GM18508 (cell line): ENCODE results near the gene LARGE1.
A peak's percentile ranks its signal among the peaks of the same experiment; 100 is the strongest.
"Not testable (repeated sequence)": the region's sequence is repeated elsewhere in the genome, so short reads cannot be mapped to it uniquely, and the experiment has no call there.

Experiments
- ATAC-seq: cut with Tn5 transposase; IDR thresholded peaks from one replicate; pipeline ENCODE4 v1.9.1; 2021; ENCODE audit warnings: moderate number of reproducible peaks; ENCODE audit not compliant: insufficient read depth, unreplicated experiment

The LARGE1 gene

DNA sequence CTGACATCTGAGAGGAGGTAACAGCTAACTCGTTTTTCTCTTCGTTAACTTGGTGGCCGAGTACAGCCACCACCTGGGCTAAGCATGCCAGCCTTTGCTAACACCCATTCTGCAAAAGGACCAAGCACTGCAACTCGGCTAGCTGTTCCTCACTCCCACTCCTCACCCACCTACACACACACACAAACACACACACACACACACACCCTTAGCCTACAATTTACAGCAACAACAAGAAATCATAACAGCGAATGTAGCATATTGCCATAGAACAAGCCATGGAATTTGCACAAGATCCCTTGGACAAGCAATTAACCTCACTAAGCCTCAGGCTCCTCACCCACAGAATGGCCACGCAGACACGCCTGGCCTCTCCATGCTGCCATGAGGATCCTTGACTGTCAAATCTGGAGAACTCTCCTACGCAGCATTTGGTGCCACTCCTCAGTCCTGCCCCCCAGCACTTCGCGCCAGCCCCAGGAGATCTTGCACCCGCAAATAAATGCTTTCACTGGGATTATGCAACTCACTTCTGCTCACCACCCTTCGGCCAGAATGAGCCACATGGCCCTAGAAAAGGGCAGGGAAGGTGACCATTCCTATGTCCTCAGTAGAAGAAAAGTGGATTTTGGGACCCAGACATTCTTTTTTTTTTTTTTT is 58.9 kb downstream of the LARGE1 start:
- no peak for ATAC-seq

DNA sequence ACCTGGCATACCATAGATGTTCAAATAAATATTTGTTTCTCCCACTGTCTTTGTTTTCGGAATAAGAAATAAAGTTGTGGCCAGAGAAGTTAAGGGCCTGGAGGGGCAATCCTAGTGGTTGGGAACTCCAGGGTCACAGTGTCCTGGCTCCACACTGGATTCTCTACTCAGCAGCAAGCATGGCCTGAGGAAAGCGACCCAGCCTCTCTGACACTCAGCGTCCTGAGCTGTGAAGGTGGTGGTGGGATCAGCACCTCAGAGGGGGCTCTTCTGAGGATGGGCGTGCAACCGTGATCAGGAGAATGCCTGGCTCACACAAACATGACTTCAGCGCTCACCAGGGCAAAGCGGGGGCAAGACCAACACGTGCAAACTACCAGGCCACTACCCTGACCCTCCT is 59.9 kb downstream of the LARGE1 start:
- ATAC-seq: no peak

DNA sequence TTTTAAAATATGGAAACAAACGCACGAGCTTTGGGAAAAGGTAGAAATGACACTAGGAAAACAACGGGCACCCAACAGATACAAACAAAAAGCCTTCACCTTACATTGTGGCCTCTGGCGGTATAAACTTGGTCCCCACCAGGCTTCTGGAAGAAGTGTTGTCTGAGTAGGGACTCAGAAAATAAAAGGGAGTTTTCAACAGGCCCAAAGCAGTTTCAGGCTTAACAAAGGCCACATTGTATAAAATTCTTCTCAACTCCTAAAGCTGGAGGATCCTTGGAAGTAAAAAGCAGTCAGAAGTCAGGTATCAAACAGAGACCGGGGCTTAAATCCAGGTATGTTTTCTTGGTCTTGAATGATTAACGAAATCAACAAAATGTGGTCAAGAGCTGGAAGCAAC is 61.0 kb downstream of the LARGE1 start:
- ATAC-seq: no peak

DNA sequence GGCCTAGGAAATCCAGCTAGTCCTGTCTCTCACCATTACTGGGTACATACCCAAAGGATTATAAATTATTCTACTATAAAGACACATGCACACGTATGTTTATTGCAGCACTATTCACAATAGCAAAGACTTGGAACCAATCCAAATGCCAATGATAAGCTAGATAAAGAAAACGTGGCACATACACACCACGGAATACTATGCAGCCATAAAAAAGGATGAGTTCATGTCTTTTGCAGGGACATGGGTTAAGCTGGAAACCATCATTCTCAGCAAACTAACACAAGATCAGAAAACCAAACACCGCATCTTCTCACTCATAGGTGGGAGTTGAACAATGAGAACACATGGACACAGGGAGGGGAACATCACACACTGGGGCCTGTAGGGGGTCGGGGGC is 61.6 kb downstream of the LARGE1 start:
- not testable (repeated sequence) for ATAC-seq

DNA sequence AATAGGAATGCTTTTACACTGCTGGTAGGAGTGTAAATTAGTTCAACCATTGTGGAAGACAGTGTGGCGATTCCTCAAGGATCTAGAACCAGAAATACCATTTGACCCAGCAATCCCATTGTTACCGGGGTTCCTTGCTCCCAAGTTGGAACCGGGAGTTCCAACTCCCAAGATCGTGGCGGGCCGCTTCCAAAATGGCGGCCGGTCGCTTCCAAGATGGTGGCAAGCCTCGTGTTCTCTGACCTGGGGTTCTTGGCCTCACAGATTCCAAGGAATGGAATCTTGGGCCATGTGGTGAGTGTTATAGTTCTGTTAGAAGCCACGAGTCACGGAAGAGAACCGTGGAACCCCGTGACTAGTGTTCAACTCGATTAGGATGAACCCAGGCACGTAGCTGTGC is 62.5 kb downstream of the LARGE1 start:
- ATAC-seq: not testable (repeated sequence)

DNA sequence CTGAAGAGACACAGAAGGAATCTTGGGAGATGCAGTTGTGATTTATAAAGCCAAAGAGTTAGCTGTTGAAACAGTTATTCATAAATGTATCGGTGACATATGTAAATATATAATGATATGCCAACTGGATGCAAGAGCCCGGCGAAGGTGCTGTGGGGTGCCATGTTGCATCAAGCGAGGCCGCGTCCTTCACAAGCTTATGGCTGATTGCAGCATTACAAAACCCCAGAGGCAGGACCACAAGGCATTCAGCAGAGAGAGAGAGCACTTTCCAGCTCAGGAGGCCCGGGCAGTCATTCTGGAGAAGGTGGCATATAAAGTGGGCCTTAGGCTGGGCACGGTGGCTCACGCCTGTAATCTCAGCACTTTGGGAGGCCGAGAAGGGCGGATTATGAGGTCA is 65.6 kb downstream of the LARGE1 start:
- no peak for ATAC-seq

DNA sequence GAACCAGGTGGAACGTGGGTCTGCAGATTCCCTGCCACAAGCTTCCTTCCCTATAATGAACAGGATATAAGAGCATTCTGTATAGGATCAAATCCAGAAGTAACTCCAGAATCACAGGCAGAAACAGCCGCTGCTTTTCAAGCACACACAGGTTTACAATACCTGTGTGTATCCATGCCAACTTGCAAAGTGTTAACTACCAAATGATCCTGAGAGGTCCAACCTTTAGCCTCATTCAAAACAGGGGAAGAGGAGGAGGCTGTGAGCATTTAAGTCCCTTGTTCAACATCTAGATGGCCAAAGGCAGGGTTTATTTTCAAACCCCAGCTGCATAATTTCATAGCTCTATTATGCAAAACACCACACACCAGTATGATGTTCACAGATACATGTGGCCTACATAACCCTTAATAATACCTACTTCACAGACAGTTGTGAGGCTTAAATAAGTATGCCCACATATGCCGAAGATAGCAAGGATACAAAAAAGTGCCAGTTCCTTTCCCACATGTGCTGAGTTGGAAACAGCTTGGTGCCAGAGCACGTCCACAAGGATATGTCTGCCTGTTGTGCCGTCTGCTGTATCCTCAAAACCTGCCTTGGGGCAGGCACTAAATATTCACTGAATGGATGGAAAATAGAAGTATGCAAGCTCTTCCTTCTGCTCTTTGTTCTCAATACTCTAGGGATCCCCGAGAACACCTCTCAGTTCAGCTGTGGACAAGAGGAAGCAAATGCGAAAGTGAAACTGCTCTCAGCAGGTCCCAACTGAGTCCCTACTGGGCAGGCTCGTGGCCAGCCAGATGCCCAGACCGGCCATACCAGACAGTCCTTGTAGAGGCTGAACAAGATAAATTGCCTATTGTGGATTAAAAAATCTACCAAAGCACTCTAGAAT is 66.8 kb downstream of the LARGE1 start:
- ATAC-seq: peak; percentile 70

DNA sequence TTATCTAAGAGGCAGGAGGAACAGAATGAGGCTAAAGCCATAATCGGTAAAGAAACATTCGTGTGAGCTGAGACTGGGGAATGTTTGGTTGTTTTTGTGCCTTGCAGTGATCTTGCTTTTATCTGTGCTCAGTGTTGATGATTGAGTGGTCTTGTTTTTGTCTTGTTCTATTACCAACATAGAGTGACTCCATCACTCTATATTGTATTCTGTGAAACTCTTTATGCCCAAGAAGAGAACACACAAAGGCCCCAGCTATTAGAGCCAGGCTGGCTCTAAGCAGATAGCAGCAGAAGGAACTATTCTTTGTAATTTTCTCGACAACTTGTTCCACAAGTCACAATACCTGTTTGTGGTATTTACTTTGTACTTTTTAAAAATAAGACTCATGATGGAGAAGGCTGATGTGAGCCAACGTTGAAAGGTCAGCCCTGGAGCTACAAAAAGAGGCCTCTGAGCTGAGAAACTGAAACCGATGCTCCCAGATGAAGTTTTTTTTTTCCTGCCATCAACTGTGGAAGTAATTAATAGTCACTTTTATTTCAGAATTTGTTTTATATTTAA is 68.4 kb downstream of the LARGE1 start:
- ATAC-seq: no peak

DNA sequence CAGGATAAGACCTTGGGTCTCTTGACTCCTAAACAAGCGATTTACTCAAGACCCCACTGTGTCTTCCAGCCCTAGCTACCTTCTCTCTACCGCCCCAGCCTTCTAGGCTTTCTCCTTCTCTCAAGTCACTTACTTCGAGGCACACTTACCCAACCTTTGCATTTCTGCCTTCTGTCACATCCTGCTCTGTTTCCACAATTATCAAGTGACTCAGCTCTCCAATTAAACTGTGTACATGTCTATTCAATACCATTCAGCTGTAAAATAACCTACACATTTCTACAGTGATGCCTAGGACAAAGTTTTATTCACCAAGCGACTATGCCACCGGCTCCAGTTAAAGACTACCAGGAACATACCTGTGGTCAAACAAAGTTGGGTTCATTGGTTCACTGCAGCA is 69.0 kb downstream of the LARGE1 start:
- no peak for ATAC-seq

DNA sequence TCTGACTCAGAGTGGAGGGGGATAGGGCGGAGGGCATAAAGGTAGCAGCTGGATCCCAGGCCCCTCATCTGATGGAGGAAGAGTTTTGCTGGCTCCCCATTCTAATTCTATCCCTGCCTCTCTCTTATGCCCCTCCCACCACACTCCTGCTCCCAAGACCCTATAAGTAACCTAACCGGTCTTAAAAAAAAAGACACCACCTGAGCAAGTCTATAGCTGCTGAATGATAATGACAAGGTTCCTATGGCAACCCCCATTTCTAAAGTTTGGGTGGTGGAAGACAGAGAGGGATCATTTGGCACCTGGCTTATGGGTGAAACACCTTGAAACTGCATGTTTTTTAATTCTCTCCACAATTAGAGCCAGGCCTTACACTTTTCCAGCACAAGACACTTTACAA is 69.6 kb downstream of the LARGE1 start:
- ATAC-seq: no peak

DNA sequence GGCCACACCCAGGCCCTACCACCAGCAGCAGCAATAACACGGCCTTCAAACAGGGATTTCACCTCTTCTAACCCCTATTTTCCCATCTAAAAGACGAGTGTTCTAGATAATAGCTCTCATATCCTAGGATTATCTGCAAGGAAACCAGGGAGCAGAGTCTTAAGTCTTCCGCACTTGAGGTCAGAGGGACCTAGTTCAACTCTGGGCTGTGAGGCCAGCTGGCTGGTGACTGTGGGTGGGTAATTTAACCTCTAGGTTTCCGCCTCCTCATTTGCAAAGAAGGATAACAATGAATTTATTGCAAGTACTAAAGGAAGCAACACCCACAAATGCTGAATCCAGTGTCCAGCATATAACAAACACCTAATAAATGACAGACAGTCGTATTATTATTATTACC is 70.1 kb downstream of the LARGE1 start:
- ATAC-seq: no peak

DNA sequence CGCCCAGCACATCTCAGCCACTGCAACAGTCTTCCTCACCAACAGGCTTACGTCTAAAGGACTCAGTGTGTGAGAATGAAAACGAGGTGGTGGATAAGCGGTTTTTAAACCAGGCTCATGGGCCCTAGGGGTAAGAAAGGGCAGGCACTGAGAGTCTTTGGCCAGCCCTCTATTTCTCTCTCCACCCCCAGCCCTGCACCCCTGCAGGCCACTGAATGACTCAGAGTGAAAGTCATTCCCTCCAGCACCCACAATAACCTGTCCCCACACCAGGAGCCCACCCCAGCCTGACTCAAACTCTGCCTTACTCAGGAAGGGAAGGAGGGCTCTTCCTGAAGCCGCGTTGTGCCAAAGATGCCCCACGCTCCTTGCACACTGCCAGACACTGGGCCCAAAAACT is 72.0 kb downstream of the LARGE1 start:
- ATAC-seq: no peak

DNA sequence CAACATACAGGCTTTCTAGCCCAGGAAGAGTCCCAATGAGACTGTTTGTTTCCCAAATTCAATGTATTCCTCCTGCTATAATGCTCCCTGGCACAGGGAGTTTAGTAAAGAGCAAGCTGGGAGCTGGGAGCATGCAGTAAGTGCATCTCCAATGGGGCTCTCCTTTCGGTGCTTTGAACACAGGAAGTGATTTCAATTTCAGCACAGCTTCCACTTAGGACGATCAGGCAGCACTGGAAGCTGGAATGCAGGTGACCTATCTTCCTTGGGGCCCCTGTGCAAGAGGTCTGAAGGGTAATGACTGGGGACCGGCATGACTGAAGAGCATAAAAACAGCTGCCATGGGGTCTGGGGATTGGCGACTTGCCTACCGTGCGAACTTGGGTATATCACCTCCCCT is 76.0 kb downstream of the LARGE1 start:
- ATAC-seq: no peak

DNA sequence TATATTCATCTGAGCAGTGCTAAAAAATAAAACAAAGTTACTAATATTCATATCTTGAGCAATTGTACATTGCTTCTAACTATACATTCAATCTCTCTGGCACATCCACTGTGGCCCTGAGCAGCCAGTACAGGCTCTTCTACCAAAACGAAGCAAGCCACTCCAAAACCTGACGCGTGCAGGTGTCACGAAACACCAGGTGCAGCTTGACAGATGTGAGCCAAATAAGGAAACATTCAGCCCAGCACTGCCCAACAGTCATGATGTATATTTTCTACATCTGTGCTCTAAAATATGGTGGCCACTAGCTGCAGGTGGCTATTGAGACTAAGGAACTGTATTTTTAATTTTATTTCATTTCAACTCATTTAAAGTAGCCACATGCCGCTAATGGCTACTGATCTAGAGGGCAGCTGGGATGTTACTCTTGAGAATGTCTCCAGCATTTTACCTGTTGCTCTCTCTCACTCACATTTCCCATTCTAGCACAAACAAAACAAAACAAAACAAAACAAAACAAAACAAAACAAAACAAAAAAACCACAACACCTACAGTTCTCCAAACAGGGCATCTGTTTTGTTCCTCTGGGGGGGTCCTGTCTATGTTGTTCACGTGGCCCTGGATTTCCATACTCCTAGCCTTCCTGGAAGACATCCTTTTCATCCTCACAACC is 77.7 kb downstream of the LARGE1 start:
- no peak for ATAC-seq

DNA sequence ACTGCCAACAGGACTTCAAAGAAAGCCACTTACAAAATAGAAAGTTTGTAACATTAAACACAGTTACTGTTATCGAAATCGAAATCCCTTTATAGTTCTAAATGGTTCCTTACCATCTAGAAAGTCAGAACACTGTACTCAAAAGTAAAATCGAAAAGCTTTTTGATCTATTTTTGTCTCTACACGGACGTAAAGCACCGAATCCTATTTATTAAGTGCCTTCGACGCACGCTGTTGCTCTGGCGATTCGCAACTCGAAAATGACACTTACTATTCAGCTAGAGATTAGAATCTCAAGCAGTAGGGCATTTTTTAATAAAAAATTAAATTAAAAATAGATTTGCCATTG is 78.3 kb downstream of the LARGE1 start:
- no peak for ATAC-seq

DNA sequence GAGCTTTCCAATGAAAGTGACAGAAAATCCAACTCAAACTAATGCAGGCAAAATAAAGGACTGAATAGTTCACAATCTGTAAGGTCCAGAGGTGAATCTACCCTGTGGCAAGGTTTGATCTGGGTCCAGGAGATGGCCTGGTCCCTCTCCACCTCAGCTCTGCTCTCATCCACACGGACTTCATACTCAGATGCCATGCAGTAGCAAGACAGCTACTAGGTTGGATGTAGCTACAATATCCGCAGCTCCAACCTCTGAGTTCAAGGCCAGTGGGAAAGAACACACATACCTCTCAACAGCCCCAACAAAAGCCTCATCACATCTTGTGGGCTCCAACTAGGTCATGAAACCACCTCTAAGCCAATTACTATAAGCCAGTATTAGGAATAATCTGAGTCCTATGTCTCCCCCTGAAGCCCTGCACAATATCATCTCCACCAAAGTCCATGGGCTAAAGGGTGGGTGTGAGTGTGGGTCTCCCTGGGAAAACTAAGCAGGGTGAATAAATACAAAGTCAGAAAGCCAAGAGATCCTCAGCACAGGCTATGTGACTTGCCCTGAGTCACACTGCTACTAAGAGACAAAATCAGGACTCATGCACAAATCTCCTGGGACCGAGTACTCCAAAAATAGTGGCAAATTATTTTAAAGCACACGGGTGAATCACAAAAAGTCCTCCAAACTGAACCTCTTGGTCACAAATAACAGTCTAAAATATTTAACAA is 78.8 kb downstream of the LARGE1 start:
- ATAC-seq: no peak

DNA sequence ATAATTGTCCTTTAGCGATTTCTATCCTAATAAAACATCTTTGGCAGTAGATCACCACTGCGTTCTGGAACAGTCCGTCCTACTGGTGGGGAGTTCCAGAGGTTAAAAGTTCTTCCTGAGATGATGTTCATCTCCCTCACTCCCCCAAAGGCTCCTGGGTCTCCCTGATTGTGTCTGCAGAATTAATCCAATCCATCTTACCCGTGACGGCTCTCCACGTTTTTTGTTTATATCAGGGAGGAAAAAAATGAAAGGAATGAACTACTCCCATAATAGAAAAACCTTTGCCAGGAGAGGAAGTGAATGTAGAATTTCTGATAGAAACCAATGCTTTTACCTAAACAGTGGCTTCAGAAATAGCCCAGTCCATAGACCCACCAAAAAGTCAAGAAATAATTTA is 81.6 kb downstream of the LARGE1 start:
- no peak for ATAC-seq

DNA sequence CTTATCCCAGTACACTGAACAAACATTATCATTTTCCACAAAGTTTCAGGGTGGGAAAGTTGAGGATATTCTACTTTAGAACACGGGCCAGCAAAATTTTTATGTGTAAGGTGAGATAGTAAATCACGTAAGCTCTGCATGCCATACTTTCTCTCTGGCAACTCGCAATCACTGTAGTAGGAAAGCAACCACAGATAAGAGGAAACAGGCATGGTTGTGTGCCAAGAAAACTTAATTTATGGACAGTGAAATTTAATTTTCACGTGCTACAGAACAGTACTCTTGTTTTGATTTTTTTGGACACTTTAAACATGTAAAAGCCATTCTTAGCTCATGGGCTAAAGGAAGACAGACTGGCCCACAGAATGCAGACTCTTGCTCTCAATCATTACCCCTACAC is 82.5 kb downstream of the LARGE1 start:
- no peak for ATAC-seq

DNA sequence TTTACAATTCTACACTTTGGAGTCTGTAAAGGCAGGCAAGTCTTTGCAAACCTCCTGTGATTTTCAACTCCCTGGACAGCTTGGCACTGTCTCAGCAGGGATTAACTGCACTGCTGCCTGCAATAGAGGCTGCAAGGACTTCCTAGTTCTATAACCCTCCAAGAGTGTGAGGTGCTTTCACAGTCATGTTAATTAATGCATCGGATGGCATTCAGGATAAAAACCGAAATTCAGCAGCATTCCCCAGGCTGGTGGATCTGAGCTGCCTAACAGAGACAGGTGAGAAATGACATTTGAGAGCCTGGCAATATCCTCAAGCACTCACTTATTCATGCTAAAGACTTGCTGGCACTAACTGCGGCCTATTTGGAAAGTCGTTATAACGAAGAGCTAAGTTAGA is 85.0 kb downstream of the LARGE1 start:
- ATAC-seq: no peak

DNA sequence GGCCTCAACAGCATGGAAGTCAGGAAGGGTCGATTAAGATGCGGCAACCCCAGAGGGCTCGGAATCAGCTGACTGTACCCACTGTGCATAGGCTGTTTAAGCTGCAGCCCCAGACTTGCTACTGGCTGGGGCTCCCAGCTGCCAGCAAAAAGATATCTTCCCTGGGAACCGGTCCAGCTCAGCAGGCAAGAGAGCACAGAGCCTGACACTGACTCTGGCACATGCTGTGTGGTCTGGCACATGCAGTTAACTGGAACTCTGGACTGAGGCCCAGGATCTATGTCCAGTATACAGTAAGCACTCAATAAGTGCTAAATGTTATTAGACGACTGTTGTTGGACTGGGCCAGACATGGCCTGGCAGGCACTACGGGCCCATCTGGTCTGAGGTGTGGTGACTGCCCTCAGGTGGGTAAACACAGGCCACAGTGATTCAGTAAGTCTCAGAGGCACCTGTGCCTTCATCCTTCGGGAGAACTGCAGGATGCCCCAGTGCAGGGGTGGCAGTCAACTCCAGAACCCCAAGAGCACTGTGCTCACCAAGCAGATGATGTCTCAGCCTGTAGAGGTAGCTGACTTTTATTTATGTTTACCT is 87.6 kb downstream of the LARGE1 start:
- ATAC-seq: no peak
